ENCODE data around the gene RBPMS2.

DNA sequence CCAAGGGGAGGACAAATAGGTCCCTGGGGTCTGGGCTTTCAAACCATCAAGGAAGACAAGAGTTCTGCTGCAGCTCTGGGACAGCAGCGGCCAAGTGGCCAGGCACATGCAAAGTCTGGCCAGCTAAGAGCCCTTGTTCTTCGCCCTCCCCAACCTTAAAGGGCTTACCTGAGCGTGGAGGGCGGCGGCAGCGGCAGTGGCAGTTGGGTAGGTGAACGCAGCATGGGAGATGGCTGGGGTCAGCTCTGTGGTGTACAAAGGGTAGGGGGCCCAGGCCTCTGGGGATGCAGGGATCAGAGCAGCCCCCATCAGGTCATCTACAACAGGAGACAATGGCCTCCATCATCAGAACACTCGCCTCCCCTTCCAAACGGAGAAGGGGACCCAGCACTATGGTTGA, 27.1 kb downstream of the RBPMS2 start:
- TF ChIP-seq POLR2AphosphoS5 (IDR thresholded peaks at IDR 0.05) (no peak), POLR2A (IDR thresholded peaks at IDR 0.05; ENCODE audit: low read depth) (no peak), EP300 (IDR thresholded peaks at IDR 0.05) (no peak)
- TF ChIP-seq, protein P1, sequence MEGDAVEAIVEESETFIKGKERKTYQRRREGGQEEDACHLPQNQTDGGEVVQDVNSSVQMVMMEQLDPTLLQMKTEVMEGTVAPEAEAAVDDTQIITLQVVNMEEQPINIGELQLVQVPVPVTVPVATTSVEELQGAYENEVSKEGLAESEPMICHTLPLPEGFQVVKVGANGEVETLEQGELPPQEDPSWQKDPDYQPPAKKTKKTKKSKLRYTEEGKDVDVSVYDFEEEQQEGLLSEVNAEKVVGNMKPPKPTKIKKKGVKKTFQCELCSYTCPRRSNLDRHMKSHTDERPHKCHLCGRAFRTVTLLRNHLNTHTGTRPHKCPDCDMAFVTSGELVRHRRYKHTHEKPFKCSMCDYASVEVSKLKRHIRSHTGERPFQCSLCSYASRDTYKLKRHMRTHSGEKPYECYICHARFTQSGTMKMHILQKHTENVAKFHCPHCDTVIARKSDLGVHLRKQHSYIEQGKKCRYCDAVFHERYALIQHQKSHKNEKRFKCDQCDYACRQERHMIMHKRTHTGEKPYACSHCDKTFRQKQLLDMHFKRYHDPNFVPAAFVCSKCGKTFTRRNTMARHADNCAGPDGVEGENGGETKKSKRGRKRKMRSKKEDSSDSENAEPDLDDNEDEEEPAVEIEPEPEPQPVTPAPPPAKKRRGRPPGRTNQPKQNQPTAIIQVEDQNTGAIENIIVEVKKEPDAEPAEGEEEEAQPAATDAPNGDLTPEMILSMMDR (IDR thresholded peaks at IDR 0.05) = no peak

Data from esophagus muscularis mucosa (tissue), 4 donors.